GM18507 (cell line): ENCODE data around the gene ZPR1.

ENCODE experiments used
- DNase-seq: peaks from one replicate; pipeline ENCODE4 v3.0.0; 2011; ENCODE audit warnings: low read depth; ENCODE audit not compliant: insufficient read length; ENCODE audit errors: extremely low spot score
- FAIRE-seq: peaks from 2 replicates; lab custom pipeline; 2011; peaks lifted over from hg19 to GRCh38; lab: Jason Lieb, UNC

ZPR1 gene

DNA sequence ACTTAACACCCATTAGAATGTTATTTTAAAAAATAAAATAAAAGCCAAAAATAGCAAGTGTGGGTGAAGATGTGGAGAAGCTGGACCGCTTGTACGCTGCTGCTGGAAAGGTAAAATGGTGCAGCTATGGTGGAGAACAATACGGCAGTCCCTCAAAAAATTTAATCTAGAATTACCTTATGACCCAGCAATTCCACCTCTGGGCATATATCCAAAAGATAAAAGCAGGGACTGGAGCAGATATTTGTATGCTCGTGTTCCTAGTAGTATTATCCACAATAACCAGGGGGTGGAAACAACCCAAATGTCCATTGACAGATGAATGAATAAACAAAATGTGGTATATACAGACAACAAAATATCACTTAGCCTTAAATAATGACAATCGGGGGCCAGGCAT, 10.0 kb upstream of the ZPR1 start:
- FAIRE-seq (no peak), DNase-seq (no peak)

DNA sequence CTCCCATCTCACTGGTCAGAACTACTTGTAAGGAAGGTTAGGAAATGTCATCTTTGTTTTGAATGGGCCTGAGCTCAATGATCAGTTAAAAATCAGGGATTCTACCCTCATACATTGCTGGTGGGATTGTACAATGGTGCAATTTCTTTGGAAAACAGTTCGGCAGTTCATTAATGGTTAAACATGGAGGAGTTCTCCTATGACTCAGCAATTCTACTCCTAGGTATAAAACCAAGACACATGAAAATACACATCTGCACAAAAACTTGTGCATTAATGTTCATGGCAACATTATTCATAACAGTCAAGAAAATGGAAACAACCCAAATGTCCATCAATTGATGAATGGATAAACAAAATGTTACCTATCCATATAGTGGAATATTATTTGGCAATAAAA, 8.7 kb upstream of the ZPR1 start:
- FAIRE-seq (no peak), DNase-seq (no peak)

DNA sequence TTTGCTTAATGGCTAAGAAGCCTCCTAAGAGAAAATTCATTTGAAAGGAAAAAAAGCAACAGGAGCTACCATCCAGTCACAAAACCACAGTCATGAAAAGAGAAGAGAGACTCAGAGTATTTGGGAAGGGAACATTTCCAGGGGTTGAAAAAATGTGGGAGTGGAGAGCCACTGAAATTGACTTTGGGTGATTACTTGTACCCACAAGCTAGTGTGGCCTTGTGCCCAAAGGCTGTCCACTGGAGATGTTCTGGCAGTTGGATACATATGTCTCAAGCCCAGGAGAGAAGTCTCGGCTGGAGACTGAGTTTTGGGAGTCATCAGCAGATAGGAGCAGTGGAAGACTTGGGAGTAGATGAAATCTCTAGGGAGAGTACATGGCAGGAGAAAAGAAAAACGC, 7.0 kb upstream of the ZPR1 start:
- DNase-seq = no peak
- FAIRE-seq = no peak

DNA sequence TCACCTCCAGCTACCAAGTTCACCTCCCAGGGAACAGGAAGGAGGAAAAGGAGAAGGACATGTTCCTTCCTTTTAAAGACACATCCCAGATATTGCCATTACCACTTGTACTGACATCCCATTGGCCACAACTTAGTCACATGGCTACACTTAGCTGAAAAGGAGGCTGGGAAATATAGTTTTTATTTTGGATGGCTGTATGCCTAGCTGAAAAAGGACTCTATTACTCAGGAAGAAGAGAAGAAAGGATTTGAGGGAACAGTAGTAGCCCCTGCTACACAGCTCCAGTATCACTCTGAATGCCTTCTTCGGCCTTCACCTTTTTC, 5.9 kb upstream of the ZPR1 start:
- DNase-seq (no peak), FAIRE-seq (no peak)

GRCh38 chr11:116792869-116793771, 5.3 kb upstream of the ZPR1 start:
- FAIRE-seq (no peak), DNase-seq (no peak)

DNA sequence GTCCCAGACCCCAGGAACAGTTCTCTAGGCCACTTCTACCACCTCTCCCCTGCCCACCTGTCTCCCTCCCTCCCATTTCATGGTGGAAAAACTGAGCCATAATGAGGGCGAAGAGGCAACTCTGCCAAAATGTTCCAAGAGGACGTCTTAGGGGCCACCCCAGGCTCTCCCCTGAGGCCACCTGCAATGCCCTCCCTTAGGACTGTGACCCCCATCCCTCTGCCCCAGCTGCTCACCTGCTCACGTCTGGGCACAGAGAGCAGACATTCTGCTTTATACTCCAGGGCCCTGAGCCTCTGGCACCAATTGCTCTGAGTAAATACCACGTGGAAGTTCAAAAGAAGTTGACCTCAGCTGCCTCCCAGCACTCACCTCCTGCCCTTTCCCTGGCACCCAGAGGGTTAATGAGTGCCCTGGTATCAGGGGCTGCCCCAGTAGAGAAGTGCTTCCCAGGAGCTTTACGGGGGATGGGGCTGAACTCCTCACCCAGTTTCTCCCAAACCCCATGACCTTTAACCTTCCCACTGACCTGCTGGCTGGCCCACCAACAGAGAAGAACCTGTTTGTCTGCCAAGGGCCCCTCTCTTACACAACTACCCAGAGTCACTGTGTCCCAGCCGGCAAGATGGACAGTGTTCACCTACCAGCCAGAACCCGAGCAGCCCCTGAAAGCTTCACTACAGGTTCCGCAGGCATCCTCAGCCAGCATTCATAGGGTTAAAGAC, 4.5 kb upstream of the ZPR1 start:
- FAIRE-seq (no peak), DNase-seq (no peak)

- DNase-seq = no peak
- no peak for FAIRE-seq
These were observed 4.0 kb upstream of the ZPR1 start, which contains the start of gene APOA5 for GRCh38 chr11:116791813-116792143. Gene APOA5 (minus strand): TSS chr11:116791879. CDS start chr11:116791860, 19 bp downstream.

DNA sequence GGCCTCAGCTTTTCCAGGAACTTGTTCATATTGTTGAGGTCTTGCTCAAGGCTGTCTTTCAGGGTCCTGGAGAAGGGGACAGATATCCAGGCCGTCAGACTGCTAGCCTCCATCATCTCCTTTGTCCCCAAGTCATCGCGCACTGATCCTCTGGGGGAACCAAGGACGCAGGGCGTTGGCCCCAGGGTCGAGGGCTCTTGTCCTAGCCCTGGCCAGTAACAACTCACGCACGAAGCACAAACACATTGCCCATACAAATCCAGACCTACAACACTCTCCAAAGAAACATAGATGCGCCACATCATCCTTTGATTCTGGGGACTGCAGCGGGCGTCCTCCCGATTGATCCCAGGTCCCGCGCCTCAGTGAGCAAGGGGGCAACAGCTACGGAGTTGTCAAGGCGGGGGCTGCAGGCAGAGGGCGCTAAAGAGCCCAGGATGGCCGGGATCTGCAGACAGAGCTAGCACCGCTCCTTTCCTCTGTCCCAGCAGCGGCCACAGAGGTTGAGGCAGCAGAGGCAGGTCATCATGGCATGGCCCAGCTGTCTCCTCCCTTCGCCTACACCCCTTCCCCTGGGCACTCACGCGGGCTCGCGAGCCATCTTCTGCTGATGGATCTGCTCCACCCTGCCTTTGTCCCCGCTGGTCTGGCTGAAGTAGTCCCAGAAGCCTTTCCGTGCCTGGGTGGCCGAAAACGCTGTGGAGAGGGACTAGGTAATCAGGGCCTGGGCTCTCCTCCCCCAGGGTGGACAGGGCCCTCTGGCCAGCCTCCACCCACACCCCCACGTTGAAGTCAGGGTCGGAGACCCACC, 3.4 kb upstream of the ZPR1 start:
- peak; percentile 64 for FAIRE-seq
- peak; percentile 67 for DNase-seq

DNA sequence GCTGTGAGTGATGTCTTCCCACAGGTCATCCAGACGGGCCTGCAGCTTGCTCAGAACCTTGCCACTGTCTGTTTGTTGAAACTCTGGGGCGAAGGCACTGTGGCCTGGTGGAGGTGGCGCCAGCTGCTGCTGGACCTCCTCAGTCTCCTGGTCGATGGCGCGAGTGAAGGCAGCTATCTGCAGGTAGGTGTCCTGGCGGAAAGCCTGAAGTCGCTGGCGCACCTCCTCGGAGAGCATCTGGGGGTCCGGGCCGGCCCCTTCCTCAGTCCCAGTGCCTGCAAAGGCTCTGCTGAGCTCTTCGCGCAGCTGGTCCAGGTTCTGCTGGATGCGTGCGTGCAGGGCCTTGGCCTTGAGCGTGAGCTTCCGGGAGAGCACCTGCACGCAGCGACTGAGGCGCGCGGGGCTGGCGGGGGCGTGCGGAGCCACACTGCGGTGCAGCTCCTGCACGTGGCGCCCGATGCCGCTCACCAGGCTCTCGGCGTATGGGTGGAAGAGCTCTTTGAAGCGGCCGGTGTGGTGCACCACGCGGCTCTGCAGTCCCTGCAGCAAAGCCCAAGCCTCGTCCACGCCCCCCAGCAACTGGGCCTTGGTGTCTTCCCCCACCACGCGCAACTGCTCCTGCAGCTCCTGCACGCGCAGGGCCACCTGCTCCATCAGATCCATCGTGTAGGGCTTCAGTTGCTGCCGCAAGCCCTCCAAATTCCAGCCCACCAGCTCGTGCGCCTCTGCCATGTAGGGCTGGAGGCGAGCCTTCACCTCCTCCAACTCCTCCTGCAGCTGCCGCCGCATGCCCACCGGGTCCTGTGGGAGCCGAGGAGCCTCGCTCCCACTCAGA, 2.6 kb upstream of the ZPR1 start:
- no peak for FAIRE-seq
- DNase-seq = no peak

GRCh38 chr11:116788975-116789374, 1.2 kb upstream of the ZPR1 start:
- no peak for DNase-seq
- no peak for FAIRE-seq

- FAIRE-seq = no peak
These were observed 711 bp upstream of the ZPR1 start for GRCh38 chr11:116788534-116788933.

GRCh38 chr11:116787436-116787785, 412 bp downstream of the ZPR1 start:
- FAIRE-seq (peak; percentile 21), DNase-seq (no peak)

More at GRCh38 chr11:116788534-116788933, 711 bp upstream of the ZPR1 start:
- no peak for DNase-seq

- FAIRE-seq = no peak
- no peak for DNase-seq
These were observed 857 bp downstream of the ZPR1 start for GRCh38 chr11:116786966-116787365.

DNA sequence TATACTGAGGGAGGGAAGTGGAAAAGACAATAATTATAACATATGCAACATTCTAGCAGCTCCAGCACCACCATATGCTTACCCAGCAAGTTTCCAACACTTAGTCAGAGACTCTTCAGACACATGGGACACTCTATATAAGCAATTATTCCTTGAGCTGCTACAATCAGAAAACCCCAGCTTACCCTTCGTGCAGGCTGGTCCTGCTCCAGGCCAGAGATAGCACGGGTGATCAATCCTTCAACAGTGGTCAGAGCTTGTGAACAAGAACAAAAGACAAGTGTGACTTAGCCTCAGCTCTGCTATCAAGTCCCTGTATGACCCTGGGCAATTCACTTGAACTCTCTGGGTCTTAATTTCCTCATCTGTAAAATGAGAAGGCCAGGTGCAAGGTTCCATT, 1.5 kb downstream of the ZPR1 start:
- no peak for FAIRE-seq
- no peak for DNase-seq

DNA sequence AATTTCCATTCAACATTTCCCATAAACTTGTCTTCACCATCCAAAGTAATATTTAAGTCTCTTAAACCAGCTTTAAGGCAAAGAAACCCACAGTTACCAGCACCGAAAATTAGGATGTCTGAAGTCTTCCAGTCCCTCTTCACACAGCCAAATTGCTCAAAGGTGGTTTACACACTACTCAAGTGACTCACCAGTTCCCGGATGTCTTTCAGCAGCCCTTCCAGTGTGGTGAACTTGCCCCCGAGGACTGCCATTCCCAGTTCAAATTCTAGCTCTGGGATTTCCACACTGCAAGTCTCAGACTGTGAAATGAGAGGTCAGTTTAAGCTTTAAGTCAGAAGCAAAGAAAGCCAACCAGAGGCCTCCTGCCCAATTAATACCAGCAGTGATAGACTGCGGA, 5.1 kb downstream of the ZPR1 start:
- DNase-seq (no peak), FAIRE-seq (no peak)

GRCh38 chr11:116778556-116778955, 9.3 kb downstream of the ZPR1 start:
- no peak for DNase-seq
- no peak for FAIRE-seq

DNA sequence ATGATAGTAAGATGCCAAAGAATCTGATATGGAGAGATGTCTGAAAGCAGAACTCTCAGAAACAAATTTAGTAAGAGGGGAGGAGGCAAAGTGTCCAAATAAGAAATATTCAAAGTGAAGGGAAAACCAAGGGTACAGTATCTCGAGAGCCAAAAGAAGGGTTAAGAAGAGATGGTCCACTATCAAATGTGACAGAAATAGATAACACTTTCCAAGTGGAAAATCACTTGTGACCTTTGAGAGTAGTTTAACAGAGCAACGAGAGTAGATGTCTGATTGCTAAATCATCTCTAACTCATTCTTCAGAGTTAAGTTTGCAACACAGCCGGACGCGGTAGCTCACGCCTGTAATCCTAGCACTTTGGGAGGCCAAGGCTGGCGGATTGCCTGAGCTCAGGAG, 10.8 kb downstream of the ZPR1 start:
- DNase-seq = no peak
- no peak for FAIRE-seq

DNA sequence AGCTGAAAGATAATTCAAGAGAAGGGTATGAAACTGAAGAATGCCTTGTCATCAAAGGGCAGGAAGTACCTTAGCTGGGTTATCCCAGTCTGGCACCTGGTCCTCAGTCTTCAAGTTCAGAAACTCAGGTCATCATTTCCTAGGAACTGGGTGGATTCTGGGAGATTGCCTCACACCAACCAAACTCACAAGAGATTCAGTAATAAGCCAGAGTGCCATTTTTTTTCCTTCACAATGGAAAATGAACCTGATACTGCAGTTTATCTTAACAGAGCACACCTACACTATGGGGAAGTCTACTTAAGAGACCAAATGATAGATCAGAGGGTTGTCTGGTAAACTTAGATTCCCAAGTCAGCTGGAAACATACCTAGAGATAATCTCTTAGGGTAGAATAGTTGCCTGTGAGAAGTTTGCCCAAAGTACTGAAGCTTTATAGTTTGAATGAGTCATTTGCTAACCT, 11.3 kb downstream of the ZPR1 start:
- no peak for FAIRE-seq

GRCh38 chr11:116775975-116776374, 11.8 kb downstream of the ZPR1 start:
- DNase-seq (no peak), FAIRE-seq (no peak)

More for the DNA sequence above, 11.3 kb downstream of the ZPR1 start:
- DNase-seq = no peak
